MM.1S (cell line): ENCODE measurements around the gene HELZ.

ENCODE experiments used
- DNase-seq: peaks from one replicate; pipeline ENCODE4 v3.0.0-alpha.2; 2015
- H2AFZ ChIP-seq: fragments of 300-600 bp; sonication (generic); 2 replicates; pipeline ENCODE4 v1.6.0; 2016; ENCODE audit warnings: antibody characterized with exemption, low read length
- H3F3A ChIP-seq: fragments of 300-600 bp; sonication (generic); 2 replicates; pipeline ENCODE4 v1.6.1; 2016; ENCODE audit warnings: mild to moderate bottlenecking, antibody characterized with exemption, low read length, moderate library complexity, mixed read lengths; ENCODE audit not compliant: insufficient read depth
- H3K27ac ChIP-seq: fragments of 300-600 bp; sonication (generic); 2 replicates; pipeline ENCODE4 v1.5.1; 2016; ENCODE audit warnings: mild to moderate bottlenecking, low read length
- H3K27me3 ChIP-seq: fragments of 300-600 bp; sonication (generic); replicated peaks from 2 replicates; pipeline ENCODE4 v1.6.0; 2016; ENCODE audit warnings: low read length; ENCODE audit not compliant: insufficient read depth
- H3K36me3 ChIP-seq: fragments of 300-600 bp; sonication (generic); replicated peaks from 2 replicates; pipeline ENCODE4 v1.6.1; 2016; ENCODE audit warnings: mild to moderate bottlenecking, low read length, mixed read lengths; ENCODE audit not compliant: insufficient read depth
- H3K4me1 ChIP-seq: fragments of 300-600 bp; sonication (generic); 2 replicates; pipeline ENCODE4 v1.6.1; 2016; ENCODE audit warnings: low read length, mixed read lengths
- H3K4me2 ChIP-seq: fragments of 300-600 bp; sonication (generic); 2 replicates; pipeline ENCODE4 v1.6.0; 2016; ENCODE audit warnings: low read depth, low read length
- H3K4me3 ChIP-seq: fragments of 300-600 bp; sonication (generic); 2 replicates; pipeline ENCODE4 v1.5.1; 2016; ENCODE audit warnings: low read length, mixed read lengths
- H3K79me2 ChIP-seq: fragments of 300-600 bp; sonication (generic); 2 replicates; pipeline ENCODE4 v1.6.1; 2016; ENCODE audit warnings: mixed run types, low read length, mixed read lengths
- H3K9ac ChIP-seq: fragments of 300-600 bp; sonication (generic); 2 replicates; pipeline ENCODE4 v1.6.1; 2016; ENCODE audit warnings: low read length, mixed read lengths
- H3K9me2 ChIP-seq: fragments of 300-600 bp; sonication (generic); replicated peaks from 2 replicates; pipeline ENCODE4 v1.6.1; 2016; ENCODE audit warnings: mild to moderate bottlenecking, low read length, mixed read lengths; ENCODE audit not compliant: insufficient read depth
- H3K9me3 ChIP-seq: fragments of 300-600 bp; sonication (generic); replicated peaks from 2 replicates; pipeline ENCODE4 v1.6.1; 2016; ENCODE audit warnings: mild to moderate bottlenecking, low read length, mixed read lengths; ENCODE audit not compliant: insufficient read depth
- H4K20me1 ChIP-seq: fragments of 300-600 bp; sonication (generic); 2 replicates; pipeline ENCODE4 v1.6.1; 2016; ENCODE audit warnings: mild to moderate bottlenecking, low read length, moderate library complexity, mixed read lengths; ENCODE audit not compliant: insufficient read depth
- CTCF ChIP-seq: fragments of 300-600 bp; sonication (generic); IDR thresholded peaks from 2 replicates; pipeline ENCODE4 v1.5.1; 2016; ENCODE audit warnings: antibody characterized with exemption, low read length, mixed read lengths
- EZH2 ChIP-seq: fragments of 300-600 bp; sonication (generic); optimal IDR thresholded peaks from 2 replicates; pipeline ENCODE3; 2017; ENCODE audit warnings: low read depth, mild to moderate bottlenecking, antibody characterized with exemption, low read length, mixed read lengths
- EZH2phosphoT487 ChIP-seq: fragments of 300-600 bp; sonication (generic); IDR thresholded peaks from 2 replicates; pipeline ENCODE4 v1.6.1; 2018; ENCODE audit warnings: antibody characterized with exemption, low read length

The HELZ gene

GRCh38 chr17:67069603-67070136 lies 175.3 kb downstream of the HELZ start:
- Histone ChIP-seq H3K79me2 (no peaks in the 10 kb centered on the region), H3K27ac (no peak overlapping the region), H3K9me2 (no peaks in the 10 kb centered on the region), H4K20me1 (no peaks in the 10 kb centered on the region), H3F3A (no peaks in the 10 kb centered on the region), H3K9ac (no peak overlapping the region), H3K9me3 (no peaks in the 10 kb centered on the region), H3K27me3 (no peaks in the 10 kb centered on the region), H3K36me3 (no peaks in the 10 kb centered on the region), H2AFZ (no peak overlapping the region), H3K4me2 (no peak overlapping the region), H3K4me3 (no peak overlapping the region), H3K4me1 (no peaks in the 10 kb centered on the region)
- TF ChIP-seq CTCF (no peak), EZH2 (no peak)
- DNase-seq, result no peak

- TF ChIP-seq CTCF, result no peak
- TF ChIP-seq EZH2phosphoT487, result no peak
- no peak for TF ChIP-seq EZH2
- no peaks in the 10 kb centered on the region for H4K20me1 ChIP-seq
Observed at GRCh38 chr17:67068999-67069398, 176.0 kb downstream of the HELZ start.

GRCh38 chr17:67067571-67068482 lies 177.2 kb downstream of the HELZ start:
- no peak for TF ChIP-seq EZH2phosphoT487
- TF ChIP-seq EZH2, result no peak
- no peak for TF ChIP-seq CTCF
- Histone ChIP-seq H4K20me1 (no peaks in the 10 kb centered on the region), H3F3A (no peaks in the 10 kb centered on the region), H3K79me2 (no peaks in the 10 kb centered on the region), H3K4me1 (no peaks in the 10 kb centered on the region), H3K27me3 (no peaks in the 10 kb centered on the region), H2AFZ (no peak overlapping the region), H3K9me3 (no peaks in the 10 kb centered on the region), H3K36me3 (no peaks in the 10 kb centered on the region), H3K9ac (no peak overlapping the region), H3K9me2 (no peaks in the 10 kb centered on the region), H3K4me2 (no peak overlapping the region), H3K4me3 (no peak overlapping the region), H3K27ac (no peak overlapping the region)
- no peak for DNase-seq

More at GRCh38 chr17:67068999-67069398, 176.0 kb downstream of the HELZ start:
- Histone ChIP-seq H3K4me2 (no peak overlapping the region), H3K9me2 (no peaks in the 10 kb centered on the region), H3K4me3 (no peak overlapping the region), H3K9ac (no peak overlapping the region), H3K27ac (no peak overlapping the region), H3K79me2 (no peaks in the 10 kb centered on the region), H3K9me3 (no peaks in the 10 kb centered on the region), H2AFZ (no peak overlapping the region), H3K4me1 (no peaks in the 10 kb centered on the region), H3K36me3 (no peaks in the 10 kb centered on the region), H3K27me3 (no peaks in the 10 kb centered on the region), H3F3A (no peaks in the 10 kb centered on the region)
- no peak for DNase-seq
